Suprapubic skin (tissue), 3 donors: Measurements from ENCODE around the gene CCR4.
"Not testable (repeated sequence)": the region's sequence is repeated elsewhere in the genome, so short reads cannot be mapped to it uniquely, and the experiment has no call there.

ENCODE experiments used
- POLR2A ChIP-seq, 2 donors: fragments of 450-650 bp; IDR thresholded peaks; one replicate each; pipeline ENCODE4 v1.6.1; 2017; ENCODE audit warnings: antibody characterized with exemption in 2 of 2, mild to moderate bottlenecking in 2 of 2, moderate library complexity in 2 of 2
- TF ChIP-seq, protein P1 (sequence below), 2 donors: fragments of 200-600 bp in 1 of 2; fragments of 450-650 bp in 1 of 2; sonication (generic) in 1 of 2; IDR thresholded peaks; one replicate each; pipeline ENCODE4 v1.5.1; 2016 to 2019; ENCODE audit warnings: antibody characterized with exemption in 2 of 2, mild to moderate bottlenecking in 1 of 2, moderate library complexity in 1 of 2

DNA sequence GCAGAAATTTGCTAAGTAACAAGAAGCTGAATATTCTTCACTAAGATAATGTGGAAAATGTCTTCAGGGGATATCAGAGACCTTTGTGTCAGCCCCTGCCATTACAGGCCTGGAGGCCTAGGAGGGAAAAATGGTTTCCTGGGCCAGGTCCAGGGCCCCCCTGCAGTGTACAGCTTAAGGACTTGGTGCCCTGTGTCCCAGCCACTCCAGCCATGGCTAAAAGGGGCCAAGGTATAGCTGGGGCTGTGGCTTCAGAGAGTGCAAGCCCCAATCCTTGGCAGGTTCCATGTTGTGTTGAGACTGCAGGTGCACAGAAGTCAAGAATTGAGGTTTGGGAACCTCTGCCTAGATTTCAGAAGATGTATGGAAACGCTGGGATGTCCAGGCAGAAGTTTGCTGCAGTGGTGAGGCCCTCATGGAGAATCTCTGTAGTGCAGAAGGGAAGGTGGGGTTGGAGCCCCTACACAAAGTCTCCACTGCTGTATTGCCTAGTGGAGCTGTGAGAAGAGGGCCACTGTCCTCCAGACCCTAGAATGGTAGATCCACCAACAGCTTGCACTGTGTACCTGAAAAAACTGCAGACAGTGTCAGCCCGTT is 14.3 kb downstream of the CCR4 start:
- TF ChIP-seq, protein P1, sequence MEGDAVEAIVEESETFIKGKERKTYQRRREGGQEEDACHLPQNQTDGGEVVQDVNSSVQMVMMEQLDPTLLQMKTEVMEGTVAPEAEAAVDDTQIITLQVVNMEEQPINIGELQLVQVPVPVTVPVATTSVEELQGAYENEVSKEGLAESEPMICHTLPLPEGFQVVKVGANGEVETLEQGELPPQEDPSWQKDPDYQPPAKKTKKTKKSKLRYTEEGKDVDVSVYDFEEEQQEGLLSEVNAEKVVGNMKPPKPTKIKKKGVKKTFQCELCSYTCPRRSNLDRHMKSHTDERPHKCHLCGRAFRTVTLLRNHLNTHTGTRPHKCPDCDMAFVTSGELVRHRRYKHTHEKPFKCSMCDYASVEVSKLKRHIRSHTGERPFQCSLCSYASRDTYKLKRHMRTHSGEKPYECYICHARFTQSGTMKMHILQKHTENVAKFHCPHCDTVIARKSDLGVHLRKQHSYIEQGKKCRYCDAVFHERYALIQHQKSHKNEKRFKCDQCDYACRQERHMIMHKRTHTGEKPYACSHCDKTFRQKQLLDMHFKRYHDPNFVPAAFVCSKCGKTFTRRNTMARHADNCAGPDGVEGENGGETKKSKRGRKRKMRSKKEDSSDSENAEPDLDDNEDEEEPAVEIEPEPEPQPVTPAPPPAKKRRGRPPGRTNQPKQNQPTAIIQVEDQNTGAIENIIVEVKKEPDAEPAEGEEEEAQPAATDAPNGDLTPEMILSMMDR (IDR thresholded peaks at IDR 0.05): not testable (repeated sequence)
- TF ChIP-seq POLR2A (IDR thresholded peaks at IDR 0.05): not testable (repeated sequence)
